GM18519 (cell line): ENCODE results near the gene FAM234A.
"Not testable (repeated sequence)": the region's sequence is repeated elsewhere in the genome, so short reads cannot be mapped to it uniquely, and the experiment has no call there.

Experiments
- ATAC-seq: cut with Tn5 transposase; IDR thresholded peaks from one replicate; pipeline ENCODE4 v1.9.1; 2021; ENCODE audit warnings: mild to moderate bottlenecking, moderate library complexity; ENCODE audit not compliant: unreplicated experiment, low FRiP score

Gene FAM234A

GRCh38 chr16:234468-235305 lies at the start of gene FAM234A:
FAM234A (plus strand) TSS chr16:234821; CDS start chr16:254414, 19,593 bp downstream.
- peak; percentile 73 for ATAC-seq

GRCh38 chr16:185213-185612 lies 49.4 kb upstream of the FAM234A start:
- ATAC-seq = no peak

GRCh38 chr16:185691-186090 lies 48.9 kb upstream of the FAM234A start:
- no peak for ATAC-seq

- ATAC-seq = no peak
Observed at GRCh38 chr16:187330-187729, 47.3 kb upstream of the FAM234A start.

- ATAC-seq = no peak
Observed at GRCh38 chr16:188674-189073, 45.9 kb upstream of the FAM234A start.

- ATAC-seq = no peak
Observed at GRCh38 chr16:189604-190186, 44.9 kb upstream of the FAM234A start.

GRCh38 chr16:191831-192230 lies 42.8 kb upstream of the FAM234A start:
- no peak for ATAC-seq

- no peak for ATAC-seq
Observed at GRCh38 chr16:192686-193085, 41.9 kb upstream of the FAM234A start.

- ATAC-seq = no peak
Observed at GRCh38 chr16:193441-193840, 41.2 kb upstream of the FAM234A start.

- no peak for ATAC-seq
Observed at GRCh38 chr16:194516-194915, 40.1 kb upstream of the FAM234A start.

GRCh38 chr16:200388-200787 lies 34.2 kb upstream of the FAM234A start:
- no peak for ATAC-seq

- ATAC-seq = no peak
Observed at GRCh38 chr16:203246-203645, 31.4 kb upstream of the FAM234A start.

- not testable (repeated sequence) for ATAC-seq
Observed at GRCh38 chr16:204046-204445, 30.6 kb upstream of the FAM234A start.

GRCh38 chr16:209359-209758 lies 25.3 kb upstream of the FAM234A start:
- ATAC-seq = not testable (repeated sequence)

GRCh38 chr16:211631-212180 lies 22.9 kb upstream of the FAM234A start:
- ATAC-seq = not testable (repeated sequence)

GRCh38 chr16:212999-213398 lies 21.6 kb upstream of the FAM234A start:
- no peak for ATAC-seq

GRCh38 chr16:220021-220420 lies 14.6 kb upstream of the FAM234A start:
- no peak for ATAC-seq

- no peak for ATAC-seq
Observed at GRCh38 chr16:228151-228851, 6.3 kb upstream of the FAM234A start.

- peak; percentile 66 for ATAC-seq
Observed at GRCh38 chr16:228852-229730, 5.5 kb upstream of the FAM234A start, which contains the start of gene LUC7L. LUC7L (minus strand) TSS chr16:229449; CDS start chr16:229339, 110 bp downstream.

- ATAC-seq = no peak
Observed at GRCh38 chr16:229731-230281, 4.8 kb upstream of the FAM234A start.
